Testis (tissue), 2 donors: ENCODE measurements around the gene TCERG1L.
"Not testable (repeated sequence)": the region's sequence is repeated elsewhere in the genome, so short reads cannot be mapped to it uniquely, and the experiment has no call there.

ENCODE experiments used
- POLR2A ChIP-seq: fragments of 450-650 bp; IDR thresholded peaks from one replicate; pipeline ENCODE4 v1.6.1; 2017; ENCODE audit warnings: antibody characterized with exemption, mild to moderate bottlenecking, moderate library complexity
- TF ChIP-seq, protein P1 (sequence below), 3 experiments: fragments of 450-650 bp in 2 of 3; fragments of 200-600 bp in 1 of 3; sonication (generic) in 1 of 3; IDR thresholded peaks; one replicate each; pipeline ENCODE4 v1.5.1; 2016 to 2019; ENCODE audit warnings: antibody characterized with exemption in 3 of 3, mild to moderate bottlenecking in 2 of 3, moderate library complexity in 1 of 3

DNA sequence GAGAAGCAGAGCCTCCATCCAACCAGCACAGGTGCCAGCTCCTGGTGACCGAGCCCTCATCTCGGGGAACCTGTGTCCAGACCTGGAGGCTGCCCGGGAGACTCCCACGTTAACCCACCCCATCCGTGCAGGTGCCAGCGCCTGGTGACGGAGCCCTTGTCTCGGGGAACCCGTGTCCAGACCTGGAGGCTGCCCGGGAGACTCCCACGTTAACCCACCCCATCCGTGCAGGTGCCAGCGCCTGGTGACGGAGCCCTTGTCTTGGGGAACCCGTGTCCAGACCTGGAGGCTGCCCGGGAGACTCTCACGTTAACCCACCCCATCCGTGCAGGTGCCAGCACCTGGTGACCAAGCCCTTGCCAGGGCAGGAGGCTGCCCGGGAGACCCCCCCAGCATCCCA is 11.1 kb upstream of the TCERG1L start:
- TF ChIP-seq, protein P1, sequence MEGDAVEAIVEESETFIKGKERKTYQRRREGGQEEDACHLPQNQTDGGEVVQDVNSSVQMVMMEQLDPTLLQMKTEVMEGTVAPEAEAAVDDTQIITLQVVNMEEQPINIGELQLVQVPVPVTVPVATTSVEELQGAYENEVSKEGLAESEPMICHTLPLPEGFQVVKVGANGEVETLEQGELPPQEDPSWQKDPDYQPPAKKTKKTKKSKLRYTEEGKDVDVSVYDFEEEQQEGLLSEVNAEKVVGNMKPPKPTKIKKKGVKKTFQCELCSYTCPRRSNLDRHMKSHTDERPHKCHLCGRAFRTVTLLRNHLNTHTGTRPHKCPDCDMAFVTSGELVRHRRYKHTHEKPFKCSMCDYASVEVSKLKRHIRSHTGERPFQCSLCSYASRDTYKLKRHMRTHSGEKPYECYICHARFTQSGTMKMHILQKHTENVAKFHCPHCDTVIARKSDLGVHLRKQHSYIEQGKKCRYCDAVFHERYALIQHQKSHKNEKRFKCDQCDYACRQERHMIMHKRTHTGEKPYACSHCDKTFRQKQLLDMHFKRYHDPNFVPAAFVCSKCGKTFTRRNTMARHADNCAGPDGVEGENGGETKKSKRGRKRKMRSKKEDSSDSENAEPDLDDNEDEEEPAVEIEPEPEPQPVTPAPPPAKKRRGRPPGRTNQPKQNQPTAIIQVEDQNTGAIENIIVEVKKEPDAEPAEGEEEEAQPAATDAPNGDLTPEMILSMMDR (IDR thresholded peaks at IDR 0.05) = not testable (repeated sequence)
- TF ChIP-seq POLR2A = not testable (repeated sequence)
